K562 (cell line): Measurements from ENCODE around the gene NRF1. TPM values are rescaled to one million over a fixed set of nuclear protein-coding genes. Genes with fewer than 3 reads are reported as not detected.
A peak's percentile ranks its signal among the peaks of the same experiment; 100 is the strongest.

Source experiments
- ATAC-seq: fragments of 200-7000 bp; cut with Tn5 transposase; 3 replicates; pipeline ENCODE4 v1.9.1; 2020; ENCODE audit warnings: moderate library complexity
- BruUV-seq: library from RNA; stranded (reverse); fragments of 400-500 nt; replicated peaks from 2 replicates; lab custom pipeline; 2021; lab: Mats Ljungman, UMichigan
- CTCF ChIA-PET: fragments of 300-600 bp; formaldehyde crosslinking; extraction: SDS; loops from one replicate; lab custom pipeline; 2021; ENCODE audit warnings: low intra/inter-chr PET ratio; lab: Yijun Ruan, JAX
- POLR2A ChIA-PET: fragments of 300-600, 350-650 bp; sonication (Branson Sonifier 250); formaldehyde crosslinking; extraction: SDS; loops from one replicate; lab custom pipeline; 2021; ENCODE audit warnings: antibody characterized with exemption, inconsistent platforms; lab: Yijun Ruan, JAX
- DNase-seq, 4 experiments: peaks; one replicate each; pipeline versions ENCODE4 v3.0.0 to v3.0.0-alpha.2; 2011 to 2018; ENCODE audit warnings: low spot score in 3 of 4, mixed read lengths in 3 of 4; ENCODE audit errors: extremely low read depth in 1 of 4
- FAIRE-seq: peaks from 2 replicates; lab custom pipeline; 2011; peaks lifted over from hg19 to GRCh38; lab: Jason Lieb, UNC
- H2AFZ ChIP-seq: 2 replicates; pipeline ENCODE4 v1.6.0; 2011; ENCODE audit warnings: low read depth, low read length, control low read depth, inconsistent platforms
- H3K27ac ChIP-seq: fragments of 200-600 bp; 3 replicates; pipeline ENCODE4 v1.8.0; 2011; ENCODE audit warnings: low read depth, mild to moderate bottlenecking, control low read depth, inconsistent platforms, low read length, moderate library complexity, mixed read lengths; ENCODE audit errors: extremely low read depth
- H3K27me3 ChIP-seq, 2 experiments: fragments of 300-600 bp in 1 of 2; 2 replicates in 1 of 2; 3 replicates in 1 of 2; pipeline versions ENCODE4 v1.6.0 to v1.8.0; 2011; ENCODE audit warnings: inconsistent platforms in 2 of 2, low read length in 2 of 2, mild to moderate bottlenecking in 1 of 2, mixed read lengths in 1 of 2, moderate library complexity in 1 of 2; ENCODE audit not compliant: control insufficient read depth in 2 of 2, insufficient read depth in 2 of 2
- H3K36me3 ChIP-seq: fragments of 300-600 bp; 3 replicates; pipeline ENCODE4 v1.8.0; 2011; ENCODE audit warnings: mild to moderate bottlenecking, low read length, inconsistent platforms; ENCODE audit not compliant: control insufficient read depth, insufficient read depth
- H3K4me1 ChIP-seq, 2 experiments: fragments of 200-600 bp in 1 of 2; replicated peaks in 1 of 2; 2 replicates in 1 of 2; 3 replicates in 1 of 2; pipeline versions ENCODE4 v1.5.1 to v1.8.0; 2011; ENCODE audit warnings: inconsistent platforms in 2 of 2, low read length in 2 of 2, mild to moderate bottlenecking in 1 of 2, mixed read lengths in 1 of 2, moderate library complexity in 1 of 2; ENCODE audit not compliant: control insufficient read depth in 2 of 2, insufficient read depth in 2 of 2
- H3K4me2 ChIP-seq: 2 replicates; pipeline ENCODE4 v1.6.1; 2011; ENCODE audit warnings: low read length, control low read depth, inconsistent platforms, mixed read lengths; ENCODE audit not compliant: insufficient read depth
- H3K4me3 ChIP-seq: fragments of 200-600 bp; sonication (generic), shearing (Covaris generic); 2 replicates; pipeline ENCODE4 v1.5.1; 2016; ENCODE audit warnings: control low read depth, inconsistent platforms
- H3K79me2 ChIP-seq: fragments of 200-600 bp; 3 replicates; pipeline ENCODE4 v1.8.0; 2011; ENCODE audit warnings: low read length, inconsistent platforms; ENCODE audit not compliant: control insufficient read depth, insufficient read depth
- H3K9ac ChIP-seq, 2 experiments: 2 replicates each; pipeline versions ENCODE4 v1.6.0 to v1.6.1; 2011; ENCODE audit warnings: low read depth in 2 of 2, low read length in 2 of 2, control low read depth in 1 of 2, inconsistent platforms in 1 of 2, mild to moderate bottlenecking in 1 of 2, mixed read lengths in 1 of 2; ENCODE audit not compliant: insufficient read depth in 1 of 2
- H3K9me1 ChIP-seq: one replicate; pipeline ENCODE4 v1.6.0; 2011; ENCODE audit warnings: inconsistent platforms, mild to moderate bottlenecking, low read length, moderate library complexity; ENCODE audit not compliant: control insufficient read depth, insufficient read depth
- H3K9me3 ChIP-seq: replicated peaks from 2 replicates; pipeline ENCODE4 v1.5.1; 2011; ENCODE audit warnings: low read depth, low read length, inconsistent platforms; ENCODE audit not compliant: control insufficient read depth, insufficient read depth
- H4K20me1 ChIP-seq: replicated peaks from 2 replicates; pipeline ENCODE4 v1.6.1; 2011; ENCODE audit warnings: low read length, inconsistent platforms, mixed read lengths; ENCODE audit not compliant: control insufficient read depth, insufficient read depth
- ATF3 ChIP-seq, 2 experiments: fragments of 450-650 bp in 1 of 2; sonication (generic) in 1 of 2; formaldehyde crosslinking in 1 of 2; IDR thresholded peaks in 1 of 2; conservative IDR thresholded peaks in 1 of 2; 2 replicates each; pipeline versions ENCODE4 v1.6.1 to v1.8.1; 2016 to 2023; ENCODE audit warnings: mild to moderate bottlenecking in 2 of 2, moderate library complexity in 2 of 2, inconsistent platforms in 1 of 2, missing genetic modification reagents in 1 of 2
- DACH1 ChIP-seq: fragments of 450-650 bp; IDR thresholded peaks from 2 replicates; pipeline ENCODE4 v1.6.1; 2018; ENCODE audit not compliant: partially characterized antibody
- FOSL1 ChIP-seq: fragments of 200-800 bp; sonication (Bioruptor generic); conservative IDR thresholded peaks from 2 replicates; pipeline ENCODE4 v1.6.1; 2016; ENCODE audit warnings: missing genetic modification characterization, missing compliant biosample characterization
- LARP7 ChIP-seq: fragments of 450-650 bp; IDR thresholded peaks from 2 replicates; pipeline ENCODE4 v1.6.1; 2016
- MNT ChIP-seq, 2 experiments: fragments of 450-650 bp; conservative IDR thresholded peaks; 2 replicates each; pipeline ENCODE4 v1.6.1; 2017; ENCODE audit warnings: mild to moderate bottlenecking in 2 of 2, moderate library complexity in 2 of 2
- WGBS: fragments of 100-300 bp; shearing (Covaris generic); methylation state at CpG from one replicate; pipeline ENCODE4 v1.1.6; 2016; ENCODE audit warnings: low coverage, mixed read lengths; ENCODE audit not compliant: insufficient coverage; ENCODE audit errors: missing lambda C conversion rate; 5-methylcytosine and 5-hydroxymethylcytosine counted together
- in situ Hi-C: fragments of 300-500 bp; cut with MboI; formaldehyde crosslinking; loops from 4 replicates; pipeline ENCODE4 v1.15.0; 2018; ENCODE audit warnings: inconsistent platforms, mixed read lengths
- intact Hi-C: fragments of 100-400 bp; cut with micrococcal nuclease; formaldehyde crosslinking; loops from 2 replicates; pipeline ENCODE4 v1.14.2; 2022
- polyA plus RNA-seq, 8 experiments: library from polyadenylated mRNA; depleted of rRNA in 4 of 8; stranded (reverse) in 5 of 8; unstranded in 3 of 8; fragments of >200 nt; fragmentation: Nextera tagmentation in 2 of 8; fragmentation: Illumina TruSeq in 1 of 8; extraction: Ambion mirVana in 2 of 8; extraction: Trizol in 1 of 8; gene quantifications; 2 replicates each; pipeline versions ENCODE4 v1.2.1 to v1.2.3, GENCODE V29; 2011 to 2014; ENCODE audit warnings: inconsistent platforms in 1 of 8, missing spikeins in 1 of 8
- total RNA-seq, 7 experiments: library from RNA; depleted of rRNA in 6 of 7; stranded (reverse); fragments of >200 nt in 6 of 7; fragmentation: Illumina TruSeq in 2 of 7; extraction: Trizol in 2 of 7; gene quantifications; 2 replicates each; pipeline versions ENCODE4 v1.2.1 to v1.2.3, GENCODE V29; 2011 to 2021; ENCODE audit warnings: low replicate concordance in 1 of 7
- TF ChIP-seq, protein P1 (sequence below): IDR thresholded peaks from 3 replicates; pipeline ENCODE4 v1.6.1; 2011; ENCODE audit warnings: borderline replicate concordance, mild to moderate bottlenecking, moderate library complexity; ENCODE audit not compliant: insufficient read length; ENCODE audit errors: extremely low read depth

NRF1 gene
- total and polyA plus RNA-seq, 9 of the 15 experiments (the other 6 are each of a cell fraction or from before 2014, with no cell fraction given): 8.6 to 28.8 (median 20.3) TPM

GRCh38 chr7:129605960-129606614, 5.4 kb upstream of the NRF1 start:
- H3K4me3 ChIP-seq: no peak overlapping the region
- 65% methylated on average over 6 of the region's 6 CpGs for WGBS
- no peak for FAIRE-seq
- no peak for TF ChIP-seq MNT (conservative IDR thresholded peaks at IDR 0.05)
- TF ChIP-seq DACH1: peak; percentile 40
- TF ChIP-seq ATF3 (IDR thresholded peaks at IDR 0.05): peak; percentile 61
- TF ChIP-seq ATF3 (CRISPR knock-in tag; conservative IDR thresholded peaks at IDR 0.05): no peak
- TF ChIP-seq, protein P1, sequence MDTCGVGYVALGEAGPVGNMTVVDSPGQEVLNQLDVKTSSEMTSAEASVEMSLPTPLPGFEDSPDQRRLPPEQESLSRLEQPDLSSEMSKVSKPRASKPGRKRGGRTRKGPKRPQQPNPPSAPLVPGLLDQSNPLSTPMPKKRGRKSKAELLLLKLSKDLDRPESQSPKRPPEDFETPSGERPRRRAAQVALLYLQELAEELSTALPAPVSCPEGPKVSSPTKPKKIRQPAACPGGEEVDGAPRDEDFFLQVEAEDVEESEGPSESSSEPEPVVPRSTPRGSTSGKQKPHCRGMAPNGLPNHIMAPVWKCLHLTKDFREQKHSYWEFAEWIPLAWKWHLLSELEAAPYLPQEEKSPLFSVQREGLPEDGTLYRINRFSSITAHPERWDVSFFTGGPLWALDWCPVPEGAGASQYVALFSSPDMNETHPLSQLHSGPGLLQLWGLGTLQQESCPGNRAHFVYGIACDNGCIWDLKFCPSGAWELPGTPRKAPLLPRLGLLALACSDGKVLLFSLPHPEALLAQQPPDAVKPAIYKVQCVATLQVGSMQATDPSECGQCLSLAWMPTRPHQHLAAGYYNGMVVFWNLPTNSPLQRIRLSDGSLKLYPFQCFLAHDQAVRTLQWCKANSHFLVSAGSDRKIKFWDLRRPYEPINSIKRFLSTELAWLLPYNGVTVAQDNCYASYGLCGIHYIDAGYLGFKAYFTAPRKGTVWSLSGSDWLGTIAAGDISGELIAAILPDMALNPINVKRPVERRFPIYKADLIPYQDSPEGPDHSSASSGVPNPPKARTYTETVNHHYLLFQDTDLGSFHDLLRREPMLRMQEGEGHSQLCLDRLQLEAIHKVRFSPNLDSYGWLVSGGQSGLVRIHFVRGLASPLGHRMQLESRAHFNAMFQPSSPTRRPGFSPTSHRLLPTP: no peak
- no peak for TF ChIP-seq LARP7
- 0 out of 2 replicates have a peak, but pooled peaks have one; percentile 33 for TF ChIP-seq FOSL1 (tag)
- TF ChIP-seq, all 486 proteins: peak for 3
- in situ Hi-C loops (no loop called here), intact Hi-C loops (no loop called here)
- ATAC-seq (no peak), DNase-seq (no peak)
- ChIA-PET CTCF (interaction anchor here (0.7 kb wide), 1 partner anchor 675 kb away, joined by 3 read pairs; no protein-coding TSS in a partner anchor), POLR2A (interaction anchor here (0.8 to 2.2 kb wide), 5 partner anchors 11 to 238 kb away, joined by 3 to 8 read pairs (median 4); no protein-coding TSS in a partner anchor)
- no peak overlapping the region for H3K9ac ChIP-seq
- no peak overlapping the region for H3K27ac ChIP-seq
- H3K79me2 ChIP-seq: peaks cover 18% of the 10 kb centered on the region
- no peak overlapping the region for H3K4me2 ChIP-seq
- H3K36me3 ChIP-seq: peaks cover 33% of the 10 kb centered on the region
- H3K27me3 ChIP-seq: no peaks in the 10 kb centered on the region
- no peaks in the 10 kb centered on the region for H3K9me3 ChIP-seq
- peaks cover 3% of the 10 kb centered on the region in 2 experiments; a peak in 2 of 5 replicates for H3K4me1 ChIP-seq
- BruUV-seq: no TSS peak
- no peak overlapping the region for H2AFZ ChIP-seq
- no peaks in the 10 kb centered on the region for H4K20me1 ChIP-seq
- H3K9me1 ChIP-seq: no peaks in the 10 kb centered on the region
